ENCODE data around the gene GDPD3. TPM values are rescaled to one million over a fixed set of nuclear protein-coding genes. Genes with fewer than 3 reads are reported as not detected.

GDPD3 gene
- total and polyA plus RNA-seq, 9 donors: 2.6 to 7.5 (median 4.6) TPM

- no peaks in the 10 kb centered on the region for H3K27me3 ChIP-seq
These were observed 37.8 kb upstream of the GDPD3 start for GRCh38 chr16:30151091-30151490.

GRCh38 chr16:30149250-30149930 lies 36.1 kb upstream of the GDPD3 start:
- intact Hi-C loops (cut with DNase I): no loop called here
- no peaks in the 10 kb centered on the region for H3K9me3 ChIP-seq
- H3K36me3 ChIP-seq: no peaks in the 10 kb centered on the region
- no peak for DNase-seq
- no peak for TF ChIP-seq POLR2A (IDR thresholded peaks at IDR 0.05)
- TF ChIP-seq CTCF (IDR thresholded peaks at IDR 0.05): no peak
- no peak for TF ChIP-seq EP300 (IDR thresholded peaks at IDR 0.05)
- WGBS, 3 donors: 85 to 93% (median 88%) methylated on average over 5 of the region's 5 CpGs
- no peaks in the 10 kb centered on the region for H3K4me1 ChIP-seq (ENCODE audit: insufficient read depth)
- no peak overlapping the region for H3K4me3 ChIP-seq
- no peak overlapping the region for H3K27ac ChIP-seq
- H3K27me3 ChIP-seq: no peaks in the 10 kb centered on the region

More at GRCh38 chr16:30151091-30151490, 37.8 kb upstream of the GDPD3 start:
- H3K4me3 ChIP-seq: no peak overlapping the region
- intact Hi-C loops (cut with DNase I): no loop called here
- no peak overlapping the region for H3K27ac ChIP-seq
- no peak for DNase-seq
- no peaks in the 10 kb centered on the region for H3K4me1 ChIP-seq (ENCODE audit: insufficient read depth)
- no peaks in the 10 kb centered on the region for H3K36me3 ChIP-seq
- WGBS, 3 donors: 85 to 91% (median 87%) methylated on average over 7 of the region's 7 CpGs
- H3K9me3 ChIP-seq: no peaks in the 10 kb centered on the region
- TF ChIP-seq CTCF (IDR thresholded peaks at IDR 0.05): no peak
- no peak for TF ChIP-seq EP300 (IDR thresholded peaks at IDR 0.05)
- no peak for TF ChIP-seq POLR2A (IDR thresholded peaks at IDR 0.05)

GRCh38 chr16:30147843-30148510 lies 34.6 kb upstream of the GDPD3 start:
- Histone ChIP-seq H3K4me3 (no peak overlapping the region), H3K36me3 (no peaks in the 10 kb centered on the region), H3K27me3 (no peaks in the 10 kb centered on the region), H3K27ac (no peak overlapping the region), H3K9me3 (no peaks in the 10 kb centered on the region), H3K4me1 (ENCODE audit: insufficient read depth) (no peaks in the 10 kb centered on the region)
- no peak for DNase-seq
- WGBS, 3 donors: 78 to 93% (median 79%) methylated on average over 3 of the region's 3 CpGs
- no peak for TF ChIP-seq CTCF (IDR thresholded peaks at IDR 0.05)
- TF ChIP-seq POLR2A (IDR thresholded peaks at IDR 0.05): no peak
- intact Hi-C loops (cut with DNase I): no loop called here

GRCh38 chr16:30145657-30146056 lies 32.3 kb upstream of the GDPD3 start:
- Histone ChIP-seq H3K4me1 (ENCODE audit: insufficient read depth) (no peaks in the 10 kb centered on the region), H3K36me3 (no peaks in the 10 kb centered on the region), H3K4me3 (no peak overlapping the region), H3K9me3 (no peaks in the 10 kb centered on the region), H3K27me3 (no peaks in the 10 kb centered on the region), H3K27ac (no peak overlapping the region)
- DNase-seq: no peak
- WGBS, 3 donors: 29 to 63% (median 31%) methylated on average over 1 of the region's 1 CpG
- intact Hi-C loops (cut with DNase I): no loop called here
- TF ChIP-seq CTCF (IDR thresholded peaks at IDR 0.05) (no peak), EP300 (IDR thresholded peaks at IDR 0.05) (no peak), POLR2A (IDR thresholded peaks at IDR 0.05) (no peak)

Data from ovary (tissue), 9 donors.